Endothelial cell (in vitro differentiated cells): Measurements from ENCODE around the gene SIVA1. TPM values are rescaled to one million over a fixed set of nuclear protein-coding genes. Genes with fewer than 3 reads are reported as not detected.
A peak's percentile ranks its signal among the peaks of the same experiment; 100 is the strongest.

ENCODE experiments used
- DNase-seq: peaks from one replicate; pipeline ENCODE4 v3.0.0; 2021; ENCODE audit warnings: low spot score
- H3K27ac Mint-ChIP-seq: one replicate; pipeline ENCODE4 v1.8.0; 2021; ENCODE audit warnings: mixed read lengths, inconsistent platforms; ENCODE audit not compliant: unreplicated experiment
- H3K27me3 Mint-ChIP-seq: one replicate; pipeline ENCODE4 v1.8.0; 2021; ENCODE audit warnings: mild to moderate bottlenecking, moderate library complexity, mixed read lengths, inconsistent platforms; ENCODE audit not compliant: unreplicated experiment
- H3K36me3 Mint-ChIP-seq: one replicate; pipeline ENCODE4 v1.8.0; 2021; ENCODE audit warnings: mild to moderate bottlenecking, low read depth, mixed read lengths, inconsistent platforms; ENCODE audit not compliant: unreplicated experiment
- H3K4me1 Mint-ChIP-seq: one replicate; pipeline ENCODE4 v1.8.0; 2021; ENCODE audit warnings: mild to moderate bottlenecking, mixed read lengths, inconsistent platforms; ENCODE audit not compliant: unreplicated experiment
- H3K4me3 Mint-ChIP-seq: one replicate; pipeline ENCODE4 v1.8.0; 2021; ENCODE audit warnings: mild to moderate bottlenecking, mixed read lengths, inconsistent platforms; ENCODE audit not compliant: unreplicated experiment
- H3K9me3 Mint-ChIP-seq: one replicate; pipeline ENCODE4 v1.8.0; 2021; ENCODE audit warnings: mixed read lengths, inconsistent platforms; ENCODE audit not compliant: unreplicated experiment
- total RNA-seq: library from RNA; stranded (reverse); fragmentation: NEBNext Ultra II Directional; extraction: Animal tissue kit (Norgen Biotek cat#: 25700); gene quantifications from one replicate; pipeline ENCODE4 v1.2.1, GENCODE V29; 2021; ENCODE audit not compliant: unreplicated experiment
- TF ChIP-seq, protein P1 (sequence below): fragments of 200-600 bp; sonication (generic); IDR thresholded peaks from one replicate; pipeline ENCODE4 v1.5.0; 2021; ENCODE audit warnings: antibody characterized with exemption; ENCODE audit not compliant: unreplicated experiment

Gene SIVA1
- total RNA-seq, 1 donor from 2014 or later = 84.3 TPM

DNA sequence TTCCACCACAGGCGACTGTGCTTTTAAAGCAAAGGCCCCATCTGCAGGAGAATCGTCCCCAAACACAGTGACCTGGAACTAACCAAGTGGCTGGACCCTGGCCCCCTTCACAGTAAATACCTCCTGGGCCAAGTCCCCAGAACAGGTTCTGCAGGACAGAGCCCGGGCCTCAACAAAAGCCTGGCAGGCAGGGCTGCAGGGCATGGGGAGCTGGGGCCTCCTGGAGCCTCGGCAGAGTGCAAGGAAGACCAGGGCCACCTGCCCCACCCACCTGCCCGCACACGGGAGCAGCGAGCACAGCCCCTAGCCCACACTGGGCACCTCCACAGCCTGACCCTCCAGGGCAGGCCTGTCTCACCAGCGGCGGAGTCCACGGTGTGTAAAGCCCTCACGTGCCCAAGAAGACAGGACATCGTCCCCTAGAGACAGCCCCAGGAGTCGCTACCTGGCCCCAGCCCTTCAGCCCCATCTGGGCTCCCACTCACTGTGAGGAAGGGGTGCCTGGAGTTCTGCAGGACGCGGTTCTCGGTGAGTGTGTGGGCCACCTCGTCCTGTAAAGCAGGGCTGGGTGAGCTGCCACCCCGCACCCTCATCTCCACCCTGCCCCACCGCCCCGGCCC, 21.6 kb downstream of the SIVA1 start:
- Mint-ChIP-seq H3K27me3 (peaks cover 10% of the 10 kb centered on the region), H3K27ac (no peak overlapping the region), H3K4me1 (no peaks in the 10 kb centered on the region), H3K4me3 (no peak overlapping the region), H3K36me3 (peaks cover 29% of the 10 kb centered on the region), H3K9me3 (no peaks in the 10 kb centered on the region)
- TF ChIP-seq, protein P1, sequence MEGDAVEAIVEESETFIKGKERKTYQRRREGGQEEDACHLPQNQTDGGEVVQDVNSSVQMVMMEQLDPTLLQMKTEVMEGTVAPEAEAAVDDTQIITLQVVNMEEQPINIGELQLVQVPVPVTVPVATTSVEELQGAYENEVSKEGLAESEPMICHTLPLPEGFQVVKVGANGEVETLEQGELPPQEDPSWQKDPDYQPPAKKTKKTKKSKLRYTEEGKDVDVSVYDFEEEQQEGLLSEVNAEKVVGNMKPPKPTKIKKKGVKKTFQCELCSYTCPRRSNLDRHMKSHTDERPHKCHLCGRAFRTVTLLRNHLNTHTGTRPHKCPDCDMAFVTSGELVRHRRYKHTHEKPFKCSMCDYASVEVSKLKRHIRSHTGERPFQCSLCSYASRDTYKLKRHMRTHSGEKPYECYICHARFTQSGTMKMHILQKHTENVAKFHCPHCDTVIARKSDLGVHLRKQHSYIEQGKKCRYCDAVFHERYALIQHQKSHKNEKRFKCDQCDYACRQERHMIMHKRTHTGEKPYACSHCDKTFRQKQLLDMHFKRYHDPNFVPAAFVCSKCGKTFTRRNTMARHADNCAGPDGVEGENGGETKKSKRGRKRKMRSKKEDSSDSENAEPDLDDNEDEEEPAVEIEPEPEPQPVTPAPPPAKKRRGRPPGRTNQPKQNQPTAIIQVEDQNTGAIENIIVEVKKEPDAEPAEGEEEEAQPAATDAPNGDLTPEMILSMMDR = no peak
- no peak for DNase-seq

DNA sequence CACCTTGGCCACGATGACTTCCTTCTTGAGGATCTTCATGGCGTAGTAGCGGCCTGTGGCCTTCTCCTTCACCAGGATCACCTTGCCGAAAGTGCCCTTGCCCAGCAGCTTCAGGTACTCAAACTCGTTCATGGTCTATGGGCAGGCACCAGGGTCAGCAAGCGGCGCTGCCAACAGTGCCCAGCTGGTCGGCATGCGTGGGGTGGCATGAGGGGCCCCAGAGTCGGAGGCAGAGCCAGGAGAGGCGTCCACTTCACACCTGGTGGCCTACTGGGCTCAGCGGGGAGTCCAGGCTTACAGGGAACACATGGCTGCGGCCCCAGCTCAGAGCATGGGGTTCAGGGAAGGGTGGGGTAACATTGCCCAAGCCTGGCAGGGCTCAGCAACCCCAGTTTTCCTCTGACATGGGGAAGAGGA, 22.1 kb downstream of the SIVA1 start:
- Mint-ChIP-seq H3K4me1 (no peaks in the 10 kb centered on the region), H3K27ac (no peak overlapping the region), H3K27me3 (peaks cover 10% of the 10 kb centered on the region), H3K36me3 (peaks cover 27% of the 10 kb centered on the region), H3K9me3 (no peaks in the 10 kb centered on the region), H3K4me3 (no peak overlapping the region)
- DNase-seq = no peak
- TF ChIP-seq, protein P1 = no peak

DNA sequence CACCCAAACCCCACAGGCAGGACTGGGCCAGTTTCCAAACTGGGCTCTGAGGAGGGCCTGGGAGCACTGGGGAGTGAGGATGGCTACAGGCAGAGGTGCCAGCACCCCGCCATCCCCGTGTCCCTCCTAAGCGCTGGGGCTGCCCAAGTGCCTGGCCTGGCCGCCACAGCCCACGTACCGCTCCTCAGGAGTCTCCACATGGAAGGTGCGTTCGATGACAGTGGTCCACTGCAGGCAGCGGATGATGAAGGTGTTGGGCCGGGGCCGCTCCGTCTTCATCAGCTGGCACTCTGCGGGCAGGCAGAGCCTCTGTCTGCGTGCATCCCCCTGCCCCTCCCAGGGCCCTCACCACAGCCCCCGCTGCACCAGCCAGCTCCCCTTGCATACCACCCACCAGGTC, 23.5 kb downstream of the SIVA1 start:
- no peaks in the 10 kb centered on the region for H3K4me1 Mint-ChIP-seq
- H3K27me3 Mint-ChIP-seq = peaks cover 13% of the 10 kb centered on the region
- H3K27ac Mint-ChIP-seq = peak overlapping the region; percentile 57
- DNase-seq = no peak
- TF ChIP-seq, protein P1 = no peak
- peak overlapping the region; percentile 73 for H3K4me3 Mint-ChIP-seq
- H3K9me3 Mint-ChIP-seq = no peaks in the 10 kb centered on the region
- H3K36me3 Mint-ChIP-seq = peaks cover 19% of the 10 kb centered on the region

DNA sequence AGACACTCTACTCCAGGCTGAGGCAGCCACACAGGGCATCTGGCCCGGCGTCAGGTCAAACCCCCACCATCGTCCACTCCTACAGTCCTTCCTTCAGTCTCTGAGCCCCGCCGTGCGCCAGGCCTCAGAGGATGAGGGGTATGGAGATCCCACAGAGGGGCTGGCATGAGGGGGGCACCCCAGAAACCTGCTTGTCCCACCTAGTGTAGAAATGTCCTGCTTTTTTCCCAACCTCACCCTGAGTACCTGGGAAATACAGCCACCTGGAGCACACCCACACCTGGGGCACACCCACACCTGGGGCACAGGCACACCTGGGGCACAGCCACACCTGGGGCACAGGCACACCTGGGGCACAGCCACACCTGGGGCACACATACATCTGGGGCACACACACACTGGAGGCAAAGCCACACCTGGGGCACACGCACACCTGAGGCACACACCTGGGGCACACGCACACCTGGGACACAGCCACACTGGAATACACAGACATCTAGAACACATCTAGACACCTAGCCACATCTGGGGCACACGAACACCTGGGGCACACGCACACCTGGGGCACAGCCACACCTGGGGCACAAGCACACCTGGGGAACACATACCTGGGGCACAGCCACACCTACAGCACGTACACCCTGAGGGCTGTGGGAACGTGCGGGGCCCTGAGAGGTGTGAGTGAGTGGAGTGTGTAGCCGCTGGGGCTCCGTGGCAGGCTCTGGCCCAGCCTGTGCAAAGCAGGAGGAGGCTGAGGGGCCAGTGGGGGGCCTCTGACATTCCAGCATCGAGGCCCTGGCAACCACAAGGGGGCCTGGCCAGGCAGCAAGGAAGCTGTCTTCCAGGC, 24.2 kb downstream of the SIVA1 start:
- peaks cover 13% of the 10 kb centered on the region for H3K36me3 Mint-ChIP-seq

More for the DNA sequence above, 24.2 kb downstream of the SIVA1 start:
- Mint-ChIP-seq H3K9me3 (no peaks in the 10 kb centered on the region), H3K27me3 (peaks cover 11% of the 10 kb centered on the region), H3K4me1 (no peaks in the 10 kb centered on the region), H3K27ac (no peak overlapping the region), H3K4me3 (peak overlapping the region; percentile 73)
- no peak for DNase-seq
- TF ChIP-seq, protein P1 = no peak
